ENCODE data around the gene CX3CL1. TPM values are rescaled to one million over a fixed set of nuclear protein-coding genes. Genes with fewer than 3 reads are reported as not detected.

Gene CX3CL1
- total RNA-seq, 1 donor from 2014 or later: 11.7 TPM

- Histone ChIP-seq H3K27me3 (ENCODE audit: low read depth) (no peaks in the 10 kb centered on the region), H3K27ac (replicated peaks) (no peak overlapping the region)
Measured at GRCh38 chr16:57387598-57388354, 15.5 kb downstream of the CX3CL1 start.

GRCh38 chr16:57388359-57389086, 16.2 kb downstream of the CX3CL1 start:
- H3K27me3 ChIP-seq (ENCODE audit: low read depth): no peaks in the 10 kb centered on the region
- no peaks in the 10 kb centered on the region for H3K9me3 ChIP-seq (replicated peaks)
- intact Hi-C loops (cut with micrococcal nuclease): no loop called here
- H3K27ac ChIP-seq (replicated peaks): no peak overlapping the region
- H3K4me3 ChIP-seq: no peak overlapping the region
- TF ChIP-seq CTCF (IDR thresholded peaks at IDR 0.05; ENCODE audit: borderline replicate concordance): no peak
- H3K36me3 ChIP-seq: no peaks in the 10 kb centered on the region
- DNase-seq: no peak
- peaks cover 61% of the 10 kb centered on the region for H3K4me1 ChIP-seq

More at GRCh38 chr16:57387598-57388354, 15.5 kb downstream of the CX3CL1 start:
- DNase-seq: no peak
- Histone ChIP-seq H3K9me3 (replicated peaks) (no peaks in the 10 kb centered on the region), H3K4me3 (no peak overlapping the region), H3K36me3 (no peaks in the 10 kb centered on the region), H3K4me1 (peaks cover 67% of the 10 kb centered on the region)
- intact Hi-C loops (cut with micrococcal nuclease): no loop called here
- no peak for TF ChIP-seq CTCF (IDR thresholded peaks at IDR 0.05; ENCODE audit: borderline replicate concordance)

- H3K9me3 ChIP-seq (replicated peaks): no peaks in the 10 kb centered on the region
- peaks cover 56% of the 10 kb centered on the region for H3K4me1 ChIP-seq
- no peak overlapping the region for H3K4me3 ChIP-seq
- H3K27ac ChIP-seq (replicated peaks): no peak overlapping the region
- H3K36me3 ChIP-seq: no peaks in the 10 kb centered on the region
- no peak for TF ChIP-seq CTCF (IDR thresholded peaks at IDR 0.05; ENCODE audit: borderline replicate concordance)
- intact Hi-C loops (cut with micrococcal nuclease): no loop called here
- DNase-seq: no peak
- no peaks in the 10 kb centered on the region for H3K27me3 ChIP-seq (ENCODE audit: low read depth)
Measured at GRCh38 chr16:57389087-57389468, 16.8 kb downstream of the CX3CL1 start.

- peak overlapping the region; percentile 53 for H3K27ac ChIP-seq (replicated peaks)
Measured at GRCh38 chr16:57390636-57391295, 18.5 kb downstream of the CX3CL1 start.

More at GRCh38 chr16:57390636-57391295, 18.5 kb downstream of the CX3CL1 start:
- DNase-seq: no peak
- no peaks in the 10 kb centered on the region for H3K36me3 ChIP-seq
- no peak overlapping the region for H3K4me3 ChIP-seq
- no peak for TF ChIP-seq CTCF (IDR thresholded peaks at IDR 0.05; ENCODE audit: borderline replicate concordance)
- no peaks in the 10 kb centered on the region for H3K9me3 ChIP-seq (replicated peaks)
- peaks cover 49% of the 10 kb centered on the region for H3K4me1 ChIP-seq
- no peaks in the 10 kb centered on the region for H3K27me3 ChIP-seq (ENCODE audit: low read depth)
- intact Hi-C loops (cut with micrococcal nuclease): no loop called here
